GM19023 (cell line): Measurements from ENCODE around the gene DLGAP5.

Experiments
- ATAC-seq: cut with Tn5 transposase; IDR thresholded peaks from one replicate; pipeline ENCODE4 v1.9.1; 2021; ENCODE audit warnings: mild to moderate bottlenecking, moderate library complexity; ENCODE audit not compliant: unreplicated experiment

The DLGAP5 gene

GRCh38 chr14:55190906-55191202, 531 bp downstream of the DLGAP5 start:
- no peak for ATAC-seq

GRCh38 chr14:55188686-55189295, 2.6 kb downstream of the DLGAP5 start:
- ATAC-seq = no peak

- ATAC-seq = peak; percentile 89
These were observed 11.0 kb downstream of the DLGAP5 start for GRCh38 chr14:55180434-55180833.

- no peak for ATAC-seq
These were observed 11.4 kb downstream of the DLGAP5 start for GRCh38 chr14:55180006-55180405.

GRCh38 chr14:55170526-55170925, 20.9 kb downstream of the DLGAP5 start:
- no peak for ATAC-seq

GRCh38 chr14:55160989-55161388, 30.4 kb downstream of the DLGAP5 start:
- no peak for ATAC-seq

- ATAC-seq = no peak
These were observed 33.0 kb downstream of the DLGAP5 start for GRCh38 chr14:55158412-55158811.

GRCh38 chr14:55157080-55157479, 34.3 kb downstream of the DLGAP5 start:
- ATAC-seq = no peak

- ATAC-seq = no peak
These were observed 37.4 kb downstream of the DLGAP5 start for GRCh38 chr14:55153951-55154350.

- no peak for ATAC-seq
These were observed 39.2 kb downstream of the DLGAP5 start for GRCh38 chr14:55152052-55152753.

- ATAC-seq = no peak
These were observed 39.8 kb downstream of the DLGAP5 start for GRCh38 chr14:55151601-55152000.

GRCh38 chr14:55146425-55146824, 45.0 kb downstream of the DLGAP5 start:
- ATAC-seq = no peak

GRCh38 chr14:55142466-55142865, 48.9 kb downstream of the DLGAP5 start:
- no peak for ATAC-seq

- no peak for ATAC-seq
These were observed 49.6 kb downstream of the DLGAP5 start for GRCh38 chr14:55141825-55142224.

GRCh38 chr14:55139696-55140509, 51.5 kb downstream of the DLGAP5 start:
- ATAC-seq = no peak

GRCh38 chr14:55139141-55139540, 52.2 kb downstream of the DLGAP5 start:
- ATAC-seq = no peak

- ATAC-seq = no peak
These were observed 53.3 kb downstream of the DLGAP5 start for GRCh38 chr14:55138091-55138490.

GRCh38 chr14:55136885-55137786, 54.2 kb downstream of the DLGAP5 start:
- no peak for ATAC-seq

- ATAC-seq = no peak
These were observed 55.1 kb downstream of the DLGAP5 start for GRCh38 chr14:55136241-55136640.

GRCh38 chr14:55133416-55133815, 58.0 kb downstream of the DLGAP5 start:
- ATAC-seq = no peak
